Measurements from ENCODE around the gene NLE1. TPM values are rescaled to one million over a fixed set of nuclear protein-coding genes. Genes with fewer than 3 reads are reported as not detected.

Gene NLE1
- total RNA-seq, 4 donors from 2014 or later, result 9.6 to 16.1 (median 13.8) TPM

DNA sequence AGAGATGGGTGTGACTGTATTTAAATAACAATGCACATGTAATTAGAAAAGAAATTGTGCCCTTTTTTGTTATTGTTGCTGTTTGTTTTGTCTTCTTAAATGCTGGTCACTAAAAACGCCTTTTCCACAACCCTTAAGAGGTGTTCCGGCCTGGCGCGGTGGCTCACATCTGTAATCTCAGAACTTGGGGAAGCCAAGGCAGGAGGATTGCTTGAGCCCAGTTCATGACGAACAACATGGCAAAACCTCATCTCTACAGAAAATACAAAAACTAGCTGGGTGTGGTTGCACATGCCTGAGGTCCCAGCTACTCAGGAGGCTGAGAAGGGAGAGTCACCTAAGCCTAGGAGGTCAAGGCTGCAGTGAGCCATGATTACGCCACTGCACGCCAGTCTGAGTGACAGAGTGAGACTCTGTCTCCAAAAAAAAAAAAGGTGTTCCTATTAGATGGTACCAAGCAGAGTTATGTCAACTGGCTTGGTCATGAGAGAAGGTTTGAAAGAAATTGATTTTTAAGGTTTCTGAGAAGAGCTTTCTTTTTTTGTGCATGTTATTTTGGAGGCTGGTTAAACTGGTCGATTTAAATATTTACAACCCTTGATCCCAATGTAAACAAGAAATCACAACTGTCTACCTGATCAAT is 55.1 kb downstream of the NLE1 start:
- DNase-seq (ENCODE audit: extremely low spot score), result no peak
- H3K27ac ChIP-seq (replicated peaks in 1 of 4), result peak overlapping the region in 1 of 4 donors; percentile 87
- intact Hi-C loops (cut with DNase I), result loop anchor here (5.0 kb wide), 1 partner anchor 90 kb away; no protein-coding TSS in a partner anchor
- WGBS, result 86% methylated on average over 8 of the region's 8 CpGs
- no peaks in the 10 kb centered on the region for H3K27me3 ChIP-seq
- no peaks in the 10 kb centered on the region for H3K9me3 ChIP-seq
- peaks cover 13 to 50% (median 36%) of the 10 kb centered on the region in 4 donors for H3K4me1 ChIP-seq
- H3K36me3 ChIP-seq, result no peaks in the 10 kb centered on the region
- H3K4me3 ChIP-seq, result no peak overlapping the region
- TF ChIP-seq EP300 (IDR thresholded peaks at IDR 0.05) (no peak), POLR2A (IDR thresholded peaks at IDR 0.05; ENCODE audit: low read depth) (no peak), POLR2AphosphoS5 (IDR thresholded peaks at IDR 0.05) (no peak)
- TF ChIP-seq, protein P1, sequence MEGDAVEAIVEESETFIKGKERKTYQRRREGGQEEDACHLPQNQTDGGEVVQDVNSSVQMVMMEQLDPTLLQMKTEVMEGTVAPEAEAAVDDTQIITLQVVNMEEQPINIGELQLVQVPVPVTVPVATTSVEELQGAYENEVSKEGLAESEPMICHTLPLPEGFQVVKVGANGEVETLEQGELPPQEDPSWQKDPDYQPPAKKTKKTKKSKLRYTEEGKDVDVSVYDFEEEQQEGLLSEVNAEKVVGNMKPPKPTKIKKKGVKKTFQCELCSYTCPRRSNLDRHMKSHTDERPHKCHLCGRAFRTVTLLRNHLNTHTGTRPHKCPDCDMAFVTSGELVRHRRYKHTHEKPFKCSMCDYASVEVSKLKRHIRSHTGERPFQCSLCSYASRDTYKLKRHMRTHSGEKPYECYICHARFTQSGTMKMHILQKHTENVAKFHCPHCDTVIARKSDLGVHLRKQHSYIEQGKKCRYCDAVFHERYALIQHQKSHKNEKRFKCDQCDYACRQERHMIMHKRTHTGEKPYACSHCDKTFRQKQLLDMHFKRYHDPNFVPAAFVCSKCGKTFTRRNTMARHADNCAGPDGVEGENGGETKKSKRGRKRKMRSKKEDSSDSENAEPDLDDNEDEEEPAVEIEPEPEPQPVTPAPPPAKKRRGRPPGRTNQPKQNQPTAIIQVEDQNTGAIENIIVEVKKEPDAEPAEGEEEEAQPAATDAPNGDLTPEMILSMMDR (IDR thresholded peaks at IDR 0.05), result no peak

DNA sequence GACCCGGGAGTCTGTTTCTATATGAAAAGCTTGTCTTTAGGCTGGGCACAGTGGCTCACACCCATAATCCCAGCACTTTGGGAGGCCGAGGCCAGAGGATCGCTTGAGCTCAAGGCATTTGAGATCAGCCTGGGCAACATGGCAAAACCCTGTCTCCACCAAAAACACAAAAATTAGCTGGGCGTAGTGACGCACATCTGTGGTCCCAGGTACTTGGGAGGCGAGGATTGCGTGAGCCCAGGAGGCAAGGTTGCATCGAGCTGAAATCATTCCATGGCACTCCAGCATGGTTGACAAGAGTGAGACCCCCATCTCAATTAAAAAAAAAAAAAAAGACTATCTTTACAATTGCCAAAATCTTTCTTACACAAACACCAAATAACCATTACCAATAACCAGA is 55.9 kb downstream of the NLE1 start:
- TF ChIP-seq POLR2A (IDR thresholded peaks at IDR 0.05; ENCODE audit: low read depth), result no peak
- no peak for TF ChIP-seq EP300 (IDR thresholded peaks at IDR 0.05)
- TF ChIP-seq POLR2AphosphoS5 (IDR thresholded peaks at IDR 0.05), result no peak
- WGBS, result 91% methylated on average over 8 of the region's 8 CpGs
- intact Hi-C loops (cut with DNase I), result loop anchor here (5.0 kb wide), 1 partner anchor 89 kb away; no protein-coding TSS in a partner anchor

DNA sequence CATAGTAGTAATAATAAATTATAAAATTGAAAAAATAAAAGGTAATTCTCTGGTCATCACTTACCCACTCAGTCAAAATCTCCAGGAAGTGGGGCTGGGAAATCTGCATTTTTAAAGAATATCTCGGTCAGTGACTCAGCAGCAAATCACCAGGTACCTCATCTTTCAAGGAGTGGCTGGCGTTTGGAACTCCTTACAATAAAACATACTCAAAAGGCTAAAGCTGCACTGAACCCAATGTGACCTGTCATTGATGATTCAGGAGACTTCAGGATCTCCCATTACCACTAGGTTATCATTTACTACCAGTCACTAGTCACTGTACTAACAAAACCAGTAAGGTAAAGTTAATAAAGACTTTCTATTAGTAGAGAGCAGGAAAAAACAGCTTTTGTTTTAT is 57.1 kb downstream of the NLE1 start:
- H3K27ac ChIP-seq (replicated peaks in 1 of 4), result no peak overlapping the region
- no peaks in the 10 kb centered on the region for H3K9me3 ChIP-seq
- no peak for DNase-seq (ENCODE audit: extremely low spot score)
- H3K36me3 ChIP-seq, result no peaks in the 10 kb centered on the region
- WGBS, result 76% methylated on average over 2 of the region's 2 CpGs
- intact Hi-C loops (cut with DNase I), result loop anchor here (5.0 kb wide), 1 partner anchor 88 kb away; no protein-coding TSS in a partner anchor
- TF ChIP-seq POLR2AphosphoS5 (IDR thresholded peaks at IDR 0.05) (no peak), EP300 (IDR thresholded peaks at IDR 0.05) (no peak), POLR2A (IDR thresholded peaks at IDR 0.05; ENCODE audit: low read depth) (no peak)
- TF ChIP-seq, protein P1 (IDR thresholded peaks at IDR 0.05), result no peak
- H3K27me3 ChIP-seq, result no peaks in the 10 kb centered on the region
- peaks cover 12 to 70% (median 45%) of the 10 kb centered on the region in 4 donors for H3K4me1 ChIP-seq
- H3K4me3 ChIP-seq, result no peak overlapping the region

More for the DNA sequence above, 55.9 kb downstream of the NLE1 start:
- H3K9me3 ChIP-seq, result no peaks in the 10 kb centered on the region
- H3K4me1 ChIP-seq, result peaks cover 13 to 59% (median 45%) of the 10 kb centered on the region in 4 donors
- H3K27ac ChIP-seq (replicated peaks in 1 of 4), result no peak overlapping the region
- DNase-seq (ENCODE audit: extremely low spot score), result no peak
- no peaks in the 10 kb centered on the region for H3K27me3 ChIP-seq
- no peaks in the 10 kb centered on the region for H3K36me3 ChIP-seq
- no peak overlapping the region for H3K4me3 ChIP-seq

DNA sequence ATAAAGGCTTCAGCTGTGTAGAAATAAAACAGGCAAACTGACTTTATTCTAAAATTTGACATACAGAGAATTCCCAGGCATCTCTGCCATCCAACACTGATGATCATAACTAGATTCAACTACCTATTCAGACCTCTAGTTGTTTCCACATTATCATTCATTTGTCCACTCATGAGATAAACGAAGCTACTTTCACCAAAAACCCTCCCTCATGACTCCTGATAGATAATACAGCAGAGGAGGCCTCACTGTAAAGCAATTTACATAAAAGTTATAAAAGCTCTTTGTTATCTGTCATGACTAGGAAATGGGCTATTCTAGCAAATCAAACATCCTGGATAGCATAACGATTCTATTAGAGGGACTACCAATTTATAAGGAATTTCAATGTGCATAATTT is 59.0 kb downstream of the NLE1 start:
- Histone ChIP-seq H3K4me3 (no peak overlapping the region), H3K9me3 (no peaks in the 10 kb centered on the region), H3K36me3 (no peaks in the 10 kb centered on the region), H3K27ac (replicated peaks in 1 of 4) (no peak overlapping the region), H3K27me3 (no peaks in the 10 kb centered on the region), H3K4me1 (peaks cover 4 to 59% (median 36%) of the 10 kb centered on the region in 4 donors)
- TF ChIP-seq EP300 (IDR thresholded peaks at IDR 0.05) (no peak), POLR2AphosphoS5 (IDR thresholded peaks at IDR 0.05) (no peak), POLR2A (IDR thresholded peaks at IDR 0.05; ENCODE audit: low read depth) (no peak)
- TF ChIP-seq, protein P1 (IDR thresholded peaks at IDR 0.05), result no peak
- no peak for DNase-seq (ENCODE audit: extremely low spot score)
- 84% methylated on average over 2 of the region's 2 CpGs for WGBS
- intact Hi-C loops (cut with DNase I), result no loop called here

DNA sequence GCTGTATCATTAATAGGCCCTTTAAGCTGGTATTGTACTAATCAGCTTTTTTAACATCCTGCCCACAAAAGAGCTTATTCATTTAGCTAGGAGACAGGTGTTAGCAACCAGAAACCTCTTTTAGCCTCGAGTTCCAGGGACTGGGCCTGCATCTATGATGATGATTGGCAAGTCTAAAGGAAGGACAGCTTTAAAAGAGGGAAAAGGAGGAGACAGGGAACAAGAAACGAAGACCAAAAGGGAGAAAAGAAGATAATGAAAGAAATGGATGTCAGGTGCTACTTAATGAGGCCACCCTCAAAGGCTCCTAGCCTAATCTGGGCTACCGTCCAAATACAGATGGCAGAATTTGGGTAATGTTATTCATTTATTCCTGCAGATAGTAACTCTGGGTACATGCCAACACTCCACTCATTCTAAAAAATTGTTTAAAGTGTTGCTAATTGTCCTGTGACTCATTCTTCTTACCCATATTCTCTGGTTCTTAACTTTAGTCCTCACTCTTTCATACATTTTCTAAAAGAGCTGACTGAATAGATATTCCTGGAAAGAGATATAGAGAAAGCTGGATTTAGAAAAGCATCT is 59.9 kb downstream of the NLE1 start:
- Histone ChIP-seq H3K9me3 (no peaks in the 10 kb centered on the region), H3K4me1 (peaks cover 0 to 50% (median 27%) of the 10 kb centered on the region in 4 donors), H3K36me3 (no peaks in the 10 kb centered on the region), H3K27ac (replicated peaks in 1 of 4) (peak overlapping the region in 1 of 4 donors; percentile 17), H3K4me3 (no peak overlapping the region), H3K27me3 (no peaks in the 10 kb centered on the region)
- 50% methylated on average over 3 of the region's 3 CpGs for WGBS
- TF ChIP-seq EP300 (IDR thresholded peaks at IDR 0.05), result no peak
- TF ChIP-seq POLR2A (IDR thresholded peaks at IDR 0.05; ENCODE audit: low read depth), result no peak
- TF ChIP-seq, protein P1 (IDR thresholded peaks at IDR 0.05), result no peak
- no peak for TF ChIP-seq POLR2AphosphoS5 (IDR thresholded peaks at IDR 0.05)
- DNase-seq (ENCODE audit: extremely low spot score), result no peak
- intact Hi-C loops (cut with DNase I), result no loop called here

Measured in esophagus muscularis mucosa (tissue), 4 donors.